ENCODE measurements around the gene CCDC196.

DNA sequence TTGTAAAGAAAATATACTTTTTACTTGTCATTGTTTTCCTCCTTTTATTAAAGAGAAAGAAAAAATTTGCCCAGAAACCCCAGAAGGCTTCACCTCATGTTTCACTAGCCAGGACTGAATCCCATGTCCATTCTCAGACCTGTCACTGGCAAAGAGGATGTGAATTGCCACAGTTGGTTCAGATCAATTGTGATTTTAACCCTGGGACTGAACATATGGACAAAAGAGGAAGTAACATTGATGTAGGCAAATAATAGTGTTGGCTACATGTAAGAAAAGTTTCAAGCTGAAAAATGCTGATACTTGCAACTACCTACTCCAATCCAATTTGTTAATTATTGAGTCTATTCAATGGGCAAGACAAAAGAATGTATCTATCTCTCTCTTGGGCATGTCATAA lies 8.6 kb upstream of the CCDC196 start:
- TF ChIP-seq, protein P1, sequence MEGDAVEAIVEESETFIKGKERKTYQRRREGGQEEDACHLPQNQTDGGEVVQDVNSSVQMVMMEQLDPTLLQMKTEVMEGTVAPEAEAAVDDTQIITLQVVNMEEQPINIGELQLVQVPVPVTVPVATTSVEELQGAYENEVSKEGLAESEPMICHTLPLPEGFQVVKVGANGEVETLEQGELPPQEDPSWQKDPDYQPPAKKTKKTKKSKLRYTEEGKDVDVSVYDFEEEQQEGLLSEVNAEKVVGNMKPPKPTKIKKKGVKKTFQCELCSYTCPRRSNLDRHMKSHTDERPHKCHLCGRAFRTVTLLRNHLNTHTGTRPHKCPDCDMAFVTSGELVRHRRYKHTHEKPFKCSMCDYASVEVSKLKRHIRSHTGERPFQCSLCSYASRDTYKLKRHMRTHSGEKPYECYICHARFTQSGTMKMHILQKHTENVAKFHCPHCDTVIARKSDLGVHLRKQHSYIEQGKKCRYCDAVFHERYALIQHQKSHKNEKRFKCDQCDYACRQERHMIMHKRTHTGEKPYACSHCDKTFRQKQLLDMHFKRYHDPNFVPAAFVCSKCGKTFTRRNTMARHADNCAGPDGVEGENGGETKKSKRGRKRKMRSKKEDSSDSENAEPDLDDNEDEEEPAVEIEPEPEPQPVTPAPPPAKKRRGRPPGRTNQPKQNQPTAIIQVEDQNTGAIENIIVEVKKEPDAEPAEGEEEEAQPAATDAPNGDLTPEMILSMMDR (IDR thresholded peaks at IDR 0.05): no peak
- no peak for TF ChIP-seq POLR2A (IDR thresholded peaks at IDR 0.05)
